Measurements from ENCODE around the gene OSBPL3.

- no peak for TF ChIP-seq CTCF (optimal IDR thresholded peaks at IDR 0.05 in 1 of 3, IDR thresholded peaks at IDR 0.05 in 1 of 3, conservative IDR thresholded peaks at IDR 0.05 in 1 of 3; ENCODE audit: extremely low read depth in 1 of 3, insufficient read depth in 2 of 3, low read length in 3 of 3)
- no peak for TF ChIP-seq EZH2 (IDR thresholded peaks at IDR 0.05; ENCODE audit: low read length)
Observed at GRCh38 chr7:24827589-24827988, 152.4 kb downstream of the OSBPL3 start.
